GM18517 (cell line): ENCODE measurements around the gene MYLK3.

Experiments
- ATAC-seq: cut with Tn5 transposase; IDR thresholded peaks from one replicate; pipeline ENCODE4 v1.9.1; 2021; ENCODE audit warnings: mild to moderate bottlenecking, moderate library complexity; ENCODE audit not compliant: unreplicated experiment

MYLK3 gene

GRCh38 chr16:46728806-46729205, 19.3 kb downstream of the MYLK3 start:
- no peak for ATAC-seq

- ATAC-seq: no peak
These were observed 20.5 kb downstream of the MYLK3 start for GRCh38 chr16:46727630-46728029.

- no peak for ATAC-seq
These were observed 21.0 kb downstream of the MYLK3 start for GRCh38 chr16:46727184-46727583.

DNA sequence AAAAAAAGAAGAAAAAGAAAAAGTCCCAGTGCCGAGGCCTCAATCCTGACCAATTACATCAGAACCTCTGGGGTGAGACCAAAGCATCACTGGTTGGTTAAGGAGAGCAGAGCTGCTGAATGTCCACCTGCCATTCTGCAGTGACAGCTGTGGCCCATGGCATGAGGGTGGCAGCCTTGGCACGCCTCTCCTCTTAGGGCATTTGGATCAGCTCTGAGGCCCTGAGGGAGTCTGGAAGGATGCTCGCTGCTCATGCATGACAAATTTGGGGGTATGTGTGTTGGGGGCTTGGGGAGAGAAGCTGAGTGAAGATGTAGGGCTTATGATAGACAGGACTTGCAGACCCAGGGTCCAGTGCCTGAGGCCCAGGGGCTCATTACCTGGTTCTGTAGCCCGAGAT, 26.3 kb downstream of the MYLK3 start:
- ATAC-seq: no peak

- ATAC-seq: no peak
These were observed 27.5 kb downstream of the MYLK3 start for GRCh38 chr16:46720619-46721018.

DNA sequence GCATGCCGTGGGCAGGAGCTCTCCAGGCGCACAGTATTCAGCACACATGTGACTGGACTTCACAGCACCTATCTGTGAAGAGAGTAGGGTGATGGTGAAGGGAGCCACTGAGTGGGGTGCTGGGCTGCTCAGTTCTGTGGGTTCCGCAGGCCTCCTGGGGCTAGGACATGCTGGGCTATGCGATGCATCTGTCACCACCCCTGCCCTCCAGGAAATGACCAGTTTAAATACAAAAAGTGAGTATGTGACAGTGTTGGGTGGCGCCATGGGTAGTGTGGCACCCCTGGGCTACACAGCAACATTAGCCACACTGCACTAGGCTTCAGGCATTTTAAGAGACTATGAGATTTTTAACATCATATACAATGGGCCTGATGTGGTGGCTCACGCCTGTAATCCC, 28.6 kb downstream of the MYLK3 start:
- ATAC-seq: no peak

DNA sequence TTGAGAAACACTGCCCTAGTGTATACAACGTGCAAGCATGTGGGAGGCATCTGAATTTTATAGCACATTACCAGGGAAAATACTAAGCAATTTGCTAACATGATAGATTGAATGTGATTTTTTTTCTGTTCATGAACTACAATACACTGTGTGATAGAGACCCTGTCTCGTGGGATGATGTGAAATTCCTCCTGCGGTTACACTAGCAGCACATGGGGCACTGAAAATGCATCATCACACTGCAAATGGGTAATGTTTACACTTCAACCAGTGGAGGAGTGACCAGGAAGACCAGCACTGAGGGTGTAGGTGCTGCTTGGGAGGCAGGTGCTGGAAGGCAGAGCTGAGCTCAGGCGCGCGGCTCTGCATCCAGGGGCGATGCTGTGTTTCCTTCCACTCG, 29.9 kb downstream of the MYLK3 start:
- no peak for ATAC-seq

GRCh38 chr16:46717692-46718091, 30.5 kb downstream of the MYLK3 start:
- no peak for ATAC-seq

GRCh38 chr16:46715769-46716305, 32.3 kb downstream of the MYLK3 start:
- no peak for ATAC-seq

- no peak for ATAC-seq
These were observed 33.1 kb downstream of the MYLK3 start for GRCh38 chr16:46714797-46715591.

- ATAC-seq: no peak
These were observed 34.5 kb downstream of the MYLK3 start for GRCh38 chr16:46713634-46714033.

DNA sequence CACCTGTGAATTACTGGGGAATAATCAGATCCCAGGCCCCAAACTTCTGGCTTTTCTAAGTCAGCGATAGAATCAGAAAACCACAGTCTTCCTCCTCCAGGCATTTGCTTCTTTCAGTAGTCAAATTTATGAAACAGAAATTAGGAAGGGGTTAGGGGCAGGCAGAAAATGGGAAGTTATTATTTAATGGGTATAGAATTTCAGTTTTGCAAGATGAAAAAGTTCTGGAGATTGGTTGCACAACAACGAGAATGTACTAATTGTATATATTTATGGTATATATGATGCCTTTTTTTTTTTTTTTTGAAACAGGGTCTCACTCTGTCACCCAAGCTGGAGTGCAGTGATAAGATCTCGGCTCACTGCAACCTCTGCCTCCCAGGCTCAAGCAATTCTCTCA, 35.2 kb downstream of the MYLK3 start:
- no peak for ATAC-seq

DNA sequence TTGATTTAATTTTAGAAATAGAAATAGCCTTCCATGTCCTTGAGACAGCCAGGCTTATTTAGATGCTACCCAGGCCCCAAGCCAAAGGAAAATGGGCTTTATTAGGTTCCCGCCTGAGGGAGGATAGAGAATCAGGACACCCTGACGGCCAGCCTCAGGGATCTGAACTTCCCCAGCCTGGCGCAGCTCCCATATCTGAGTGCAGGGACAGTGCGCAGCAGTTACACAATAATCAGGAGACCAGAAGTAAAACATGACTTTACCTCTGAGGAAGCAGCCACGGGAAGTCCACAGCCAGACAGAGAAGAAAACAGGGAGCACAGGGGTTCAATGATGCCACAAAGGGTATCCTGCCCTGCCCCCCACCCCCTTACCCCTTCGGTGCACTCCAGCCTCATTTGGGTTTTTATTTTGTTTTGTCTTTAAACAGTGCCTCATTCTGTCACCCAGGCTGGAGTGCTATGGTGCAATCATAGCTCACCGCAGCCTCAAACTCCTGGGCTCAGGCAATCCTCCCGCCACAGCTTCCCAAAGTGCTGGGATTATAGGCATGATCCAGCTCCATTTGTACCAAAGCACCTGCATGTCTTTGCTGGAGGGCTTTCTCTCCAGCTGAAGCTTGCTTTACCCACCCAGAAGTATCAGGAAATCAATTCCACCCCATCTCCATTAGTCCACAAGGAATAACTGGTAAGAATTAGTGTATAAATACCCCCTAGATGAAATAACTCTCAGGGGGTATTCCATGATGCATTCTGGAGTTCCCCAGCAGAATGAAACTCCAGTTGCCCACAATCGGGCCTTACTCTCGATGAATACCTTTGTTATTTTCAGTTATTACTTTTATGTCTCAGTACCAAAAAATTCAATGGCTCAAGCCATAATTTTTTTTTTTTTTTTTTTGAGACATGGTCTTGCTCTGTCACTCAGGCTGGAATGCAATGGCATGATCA, 36.8 kb downstream of the MYLK3 start:
- ATAC-seq: no peak

GRCh38 chr16:46709469-46710005, 38.6 kb downstream of the MYLK3 start:
- no peak for ATAC-seq

GRCh38 chr16:46706642-46707041, 41.5 kb downstream of the MYLK3 start:
- no peak for ATAC-seq

- ATAC-seq: no peak
These were observed 46.1 kb downstream of the MYLK3 start for GRCh38 chr16:46702030-46702429.

DNA sequence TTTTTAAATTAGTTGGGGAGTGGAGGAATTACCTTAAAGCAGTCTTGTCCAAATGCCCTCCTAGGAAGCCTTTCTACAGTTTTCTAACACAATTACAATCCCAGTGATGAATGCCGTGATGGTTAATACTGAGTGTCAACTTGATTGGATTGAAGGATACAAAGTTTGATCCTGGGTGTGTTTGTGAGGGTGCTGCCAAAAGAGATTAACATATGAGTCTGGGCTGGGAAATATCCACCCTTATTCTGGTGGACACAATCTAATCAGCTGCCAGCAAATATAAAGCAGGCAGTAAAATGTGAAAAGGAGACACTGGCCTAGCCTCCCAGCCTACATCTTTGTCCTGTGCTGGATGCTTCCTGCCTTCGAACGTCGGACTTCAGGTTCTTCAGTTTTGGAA, 46.5 kb downstream of the MYLK3 start:
- no peak for ATAC-seq

DNA sequence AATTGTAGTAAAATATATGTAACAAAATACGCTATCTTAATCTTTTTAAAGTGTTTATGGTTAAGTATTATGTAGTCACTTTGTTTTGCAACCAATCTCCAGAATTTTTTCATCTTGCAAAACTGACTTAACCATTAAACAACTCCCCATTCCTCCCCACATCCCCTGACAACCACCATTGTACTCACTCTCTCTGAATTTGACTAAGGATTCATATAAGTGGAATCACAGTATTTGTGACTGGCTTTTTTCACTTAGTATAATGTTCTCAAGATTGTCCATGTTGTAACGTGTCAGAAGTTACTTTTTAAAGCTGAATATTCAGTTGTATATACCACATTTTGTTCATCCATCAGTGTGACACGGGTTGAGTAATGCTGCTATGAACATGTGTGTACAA, 48.1 kb downstream of the MYLK3 start:
- no peak for ATAC-seq

DNA sequence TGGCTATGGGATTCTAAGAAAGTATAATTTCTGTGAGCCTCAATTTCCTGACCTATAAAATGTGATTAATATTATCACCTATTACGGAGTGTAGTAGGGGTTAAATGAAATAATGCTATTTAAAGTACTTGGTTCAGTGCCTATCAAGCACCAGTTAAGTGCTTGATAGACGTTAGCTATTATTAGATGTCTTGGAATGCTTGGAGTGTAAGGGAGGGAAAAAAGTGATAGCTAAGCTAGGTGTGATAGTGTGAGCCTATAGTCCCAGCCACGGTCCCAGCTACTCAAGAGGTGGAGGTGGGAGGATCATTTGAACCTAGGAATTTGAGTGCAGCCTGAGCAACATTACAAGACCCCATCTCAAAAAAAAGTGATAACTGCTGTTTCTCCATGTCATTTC, 51.2 kb downstream of the MYLK3 start:
- ATAC-seq: no peak

- no peak for ATAC-seq
These were observed 52.2 kb downstream of the MYLK3 start for GRCh38 chr16:46695937-46696336.

GRCh38 chr16:46693598-46693997, 54.5 kb downstream of the MYLK3 start:
- no peak for ATAC-seq
